Measurements from ENCODE around the gene GADL1. TPM values are rescaled to one million over a fixed set of nuclear protein-coding genes. Genes with fewer than 3 reads are reported as not detected.

Gene GADL1
- polyA plus RNA-seq, 1 donor (not counting 4 experiments of a cell fraction or from before 2014, with no cell fraction given) = not detected

- dilution Hi-C loops (cut with MboI; ENCODE audit: extremely low pct_ligation_motif_present, low sequenced_read_pairs) = loop anchor here (25.0 kb wide), 1 partner anchor 381 kb away; no protein-coding TSS in a partner anchor
- no peak overlapping the region for H3K4me3 ChIP-seq (ENCODE audit: control insufficient read depth in 2 of 3, extremely low read depth in 1 of 3, insufficient read depth in 2 of 3, low read depth in 1 of 3, low read length in 3 of 3)
- no peaks in the 10 kb centered on the region for H4K20me1 ChIP-seq (ENCODE audit: control insufficient read depth, extremely low read depth, insufficient read depth, low read length)
- H3K9me3 ChIP-seq (ENCODE audit: control insufficient read depth, low read depth, low read length) = no peaks in the 10 kb centered on the region
- H3K36me3 ChIP-seq (ENCODE audit: control insufficient read depth in 2 of 2, extremely low read depth in 1 of 2, insufficient read depth in 2 of 2, low read length in 2 of 2) = no peaks in the 10 kb centered on the region
- no peaks in the 10 kb centered on the region for H3K4me1 ChIP-seq (ENCODE audit: control insufficient read depth, extremely low read depth, insufficient read depth, low read length)
- H3K27me3 ChIP-seq (ENCODE audit: control insufficient read depth, extremely low read depth, insufficient read depth, low read length) = no peaks in the 10 kb centered on the region
- H3K9me1 ChIP-seq (ENCODE audit: control insufficient read depth, extremely low read depth, insufficient read depth, low read length) = no peaks in the 10 kb centered on the region
- FAIRE-seq (no peak), DNase-seq (ENCODE audit: low read depth, low spot score) (no peak)
- no peak overlapping the region for H3K9ac ChIP-seq (ENCODE audit: control insufficient read depth, extremely low read depth, insufficient read depth, low read length)
- H3K27ac ChIP-seq (ENCODE audit: control insufficient read depth, insufficient read depth, low read length) = no peak overlapping the region
- H3K79me2 ChIP-seq (ENCODE audit: control insufficient read depth, insufficient read depth, low read length) = no peaks in the 10 kb centered on the region
- TF ChIP-seq EZH2 (IDR thresholded peaks at IDR 0.05; ENCODE audit: low read length) = no peak
- no peak overlapping the region for H3K4me2 ChIP-seq (ENCODE audit: control insufficient read depth, extremely low read depth, insufficient read depth, low read depth, low read length)
- no peak overlapping the region for H2AFZ ChIP-seq (ENCODE audit: control insufficient read depth, low read length)
Measured at GRCh38 chr3:30756218-30756617, 138.2 kb downstream of the GADL1 start.

GRCh38 chr3:30754426-30754825, 140.0 kb downstream of the GADL1 start:
- TF ChIP-seq CTCF (optimal IDR thresholded peaks at IDR 0.05 in 1 of 3, IDR thresholded peaks at IDR 0.05 in 1 of 3, conservative IDR thresholded peaks at IDR 0.05 in 1 of 3; ENCODE audit: extremely low read depth in 1 of 3, insufficient read depth in 2 of 3, low read length in 3 of 3) (no peak), EZH2 (IDR thresholded peaks at IDR 0.05; ENCODE audit: low read length) (no peak)
- no peak overlapping the region for H2AFZ ChIP-seq (ENCODE audit: control insufficient read depth, low read length)
- FAIRE-seq (no peak), DNase-seq (ENCODE audit: low read depth, low spot score) (no peak)
- no peaks in the 10 kb centered on the region for H3K27me3 ChIP-seq (ENCODE audit: control insufficient read depth, extremely low read depth, insufficient read depth, low read length)
- H3K27ac ChIP-seq (ENCODE audit: control insufficient read depth, insufficient read depth, low read length) = no peak overlapping the region
- H4K20me1 ChIP-seq (ENCODE audit: control insufficient read depth, extremely low read depth, insufficient read depth, low read length) = no peaks in the 10 kb centered on the region
- H3K4me3 ChIP-seq (ENCODE audit: control insufficient read depth in 2 of 3, extremely low read depth in 1 of 3, insufficient read depth in 2 of 3, low read depth in 1 of 3, low read length in 3 of 3) = no peak overlapping the region
- H3K79me2 ChIP-seq (ENCODE audit: control insufficient read depth, insufficient read depth, low read length) = no peaks in the 10 kb centered on the region
- H3K9me1 ChIP-seq (ENCODE audit: control insufficient read depth, extremely low read depth, insufficient read depth, low read length) = no peaks in the 10 kb centered on the region
- dilution Hi-C loops (cut with MboI; ENCODE audit: extremely low pct_ligation_motif_present, low sequenced_read_pairs) = loop anchor here (25.0 kb wide), 1 partner anchor 383 kb away; no protein-coding TSS in a partner anchor
- H3K4me1 ChIP-seq (ENCODE audit: control insufficient read depth, extremely low read depth, insufficient read depth, low read length) = peaks cover 3% of the 10 kb centered on the region
- H3K36me3 ChIP-seq (ENCODE audit: control insufficient read depth in 2 of 2, extremely low read depth in 1 of 2, insufficient read depth in 2 of 2, low read length in 2 of 2) = no peaks in the 10 kb centered on the region
- no peaks in the 10 kb centered on the region for H3K9me3 ChIP-seq (ENCODE audit: control insufficient read depth, low read depth, low read length)
- H3K4me2 ChIP-seq (ENCODE audit: control insufficient read depth, extremely low read depth, insufficient read depth, low read depth, low read length) = no peak overlapping the region
- H3K9ac ChIP-seq (ENCODE audit: control insufficient read depth, extremely low read depth, insufficient read depth, low read length) = no peak overlapping the region

- Histone ChIP-seq H4K20me1 (ENCODE audit: control insufficient read depth, extremely low read depth, insufficient read depth, low read length) (no peaks in the 10 kb centered on the region), H3K79me2 (ENCODE audit: control insufficient read depth, insufficient read depth, low read length) (no peaks in the 10 kb centered on the region), H3K4me2 (ENCODE audit: control insufficient read depth, extremely low read depth, insufficient read depth, low read depth, low read length) (no peak overlapping the region), H3K27me3 (ENCODE audit: control insufficient read depth, extremely low read depth, insufficient read depth, low read length) (no peaks in the 10 kb centered on the region), H2AFZ (ENCODE audit: control insufficient read depth, low read length) (no peak overlapping the region), H3K4me1 (ENCODE audit: control insufficient read depth, extremely low read depth, insufficient read depth, low read length) (peaks cover 9% of the 10 kb centered on the region), H3K9ac (ENCODE audit: control insufficient read depth, extremely low read depth, insufficient read depth, low read length) (no peak overlapping the region), H3K9me3 (ENCODE audit: control insufficient read depth, low read depth, low read length) (no peaks in the 10 kb centered on the region), H3K27ac (ENCODE audit: control insufficient read depth, insufficient read depth, low read length) (no peak overlapping the region), H3K9me1 (ENCODE audit: control insufficient read depth, extremely low read depth, insufficient read depth, low read length) (no peaks in the 10 kb centered on the region), H3K36me3 (ENCODE audit: control insufficient read depth in 2 of 2, extremely low read depth in 1 of 2, insufficient read depth in 2 of 2, low read length in 2 of 2) (no peaks in the 10 kb centered on the region), H3K4me3 (ENCODE audit: control insufficient read depth in 2 of 3, extremely low read depth in 1 of 3, insufficient read depth in 2 of 3, low read depth in 1 of 3, low read length in 3 of 3) (no peak overlapping the region)
- TF ChIP-seq EZH2 (IDR thresholded peaks at IDR 0.05; ENCODE audit: low read length) = no peak
- no peak for TF ChIP-seq CTCF (optimal IDR thresholded peaks at IDR 0.05 in 1 of 3, IDR thresholded peaks at IDR 0.05 in 1 of 3, conservative IDR thresholded peaks at IDR 0.05 in 1 of 3; ENCODE audit: extremely low read depth in 1 of 3, insufficient read depth in 2 of 3, low read length in 3 of 3)
- no peak for DNase-seq (ENCODE audit: low read depth, low spot score)
- FAIRE-seq = no peak
- dilution Hi-C loops (cut with MboI; ENCODE audit: extremely low pct_ligation_motif_present, low sequenced_read_pairs) = loop anchor here (25.0 kb wide), 1 partner anchor 384 kb away; no protein-coding TSS in a partner anchor
Measured at GRCh38 chr3:30753766-30754165, 140.7 kb downstream of the GADL1 start.
